GM06990 (cell line): Measurements from ENCODE around the gene PDSS2.

Source experiments
- DNase-seq: peaks from one replicate; pipeline ENCODE4 v3.0.0-alpha.2; 2011; ENCODE audit not compliant: insufficient read length; ENCODE audit errors: extremely low read depth
- H3K27me3 ChIP-seq: replicated peaks from 2 replicates; pipeline ENCODE4 v1.6.0; 2011; ENCODE audit warnings: low read length; ENCODE audit not compliant: control insufficient read depth, insufficient read depth
- H3K36me3 ChIP-seq: 2 replicates; pipeline ENCODE4 v1.5.1; 2011; ENCODE audit warnings: low read length; ENCODE audit not compliant: control insufficient read depth, insufficient read depth
- H3K4me3 ChIP-seq: replicated peaks from 2 replicates; pipeline ENCODE4 v1.5.1; 2011; ENCODE audit warnings: low read depth, mild to moderate bottlenecking, control low read depth, low read length
- CTCF ChIP-seq: IDR thresholded peaks from 2 replicates; pipeline ENCODE4 v1.5.1; 2011; ENCODE audit warnings: low read length, control low read depth, mild to moderate bottlenecking, inconsistent platforms; ENCODE audit not compliant: insufficient read depth, poor library complexity, severe bottlenecking

PDSS2 gene

GRCh38 chr6:107266563-107266962 lies 192.8 kb downstream of the PDSS2 start:
- no peak for DNase-seq
- Histone ChIP-seq H3K36me3 (no peaks in the 10 kb centered on the region), H3K4me3 (no peak overlapping the region), H3K27me3 (no peaks in the 10 kb centered on the region)
- no peak for TF ChIP-seq CTCF

GRCh38 chr6:107264357-107264840 lies 195.0 kb downstream of the PDSS2 start:
- no peak overlapping the region for H3K4me3 ChIP-seq
- no peak for DNase-seq
- no peak for TF ChIP-seq CTCF
- no peaks in the 10 kb centered on the region for H3K36me3 ChIP-seq
- H3K27me3 ChIP-seq, result no peaks in the 10 kb centered on the region

- no peaks in the 10 kb centered on the region for H3K27me3 ChIP-seq
- H3K36me3 ChIP-seq, result no peaks in the 10 kb centered on the region
- no peak overlapping the region for H3K4me3 ChIP-seq
- TF ChIP-seq CTCF, result no peak
- DNase-seq, result no peak
These were observed 199.4 kb downstream of the PDSS2 start for GRCh38 chr6:107259951-107260350.

GRCh38 chr6:107248147-107248546 lies 211.2 kb downstream of the PDSS2 start:
- no peak for DNase-seq
- Histone ChIP-seq H3K27me3 (no peaks in the 10 kb centered on the region), H3K4me3 (no peak overlapping the region), H3K36me3 (no peaks in the 10 kb centered on the region; the same call in 1 of the 2 replicates)
- no peak for TF ChIP-seq CTCF

GRCh38 chr6:107246972-107247615 lies 212.3 kb downstream of the PDSS2 start:
- no peak for DNase-seq
- Histone ChIP-seq H3K36me3 (no peaks in the 10 kb centered on the region; the same call in 1 of the 2 replicates), H3K27me3 (no peaks in the 10 kb centered on the region), H3K4me3 (no peak overlapping the region)
- TF ChIP-seq CTCF, result no peak
